Measurements from ENCODE around the gene SHPK. TPM values are rescaled to one million over a fixed set of nuclear protein-coding genes. Genes with fewer than 3 reads are reported as not detected.

SHPK gene
- total RNA-seq, 1 donor, result 8.3 TPM

GRCh38 chr17:3656755-3657587, 20.9 kb upstream of the SHPK start:
- H3K9me3 ChIP-seq (ENCODE audit: low read depth, low read length), result no peaks in the 10 kb centered on the region
- H3K27me3 ChIP-seq (ENCODE audit: insufficient read depth, low read length), result no peaks in the 10 kb centered on the region
- peak; percentile 80 for DNase-seq (ENCODE audit: insufficient read length, low spot score, missing footprints)
- no peak overlapping the region for H3K4me3 ChIP-seq (ENCODE audit: insufficient read depth, low read length)
- no peak for TF ChIP-seq CTCF (IDR thresholded peaks at IDR 0.05; ENCODE audit: extremely low read depth, low read depth, low read length)
- no peak overlapping the region for H3K27ac ChIP-seq (ENCODE audit: low read depth, low read length)
- H3K4me2 ChIP-seq (ENCODE audit: insufficient read depth, low read length), result no peak overlapping the region
- peaks cover 4% of the 10 kb centered on the region for H4K20me1 ChIP-seq (ENCODE audit: insufficient read depth, low read length)
- H3K36me3 ChIP-seq (ENCODE audit: insufficient read depth, low read length), result peaks cover 5% of the 10 kb centered on the region
- peaks cover 11% of the 10 kb centered on the region for H3K4me1 ChIP-seq (ENCODE audit: insufficient read depth, low read length)
- no peak overlapping the region for H2AFZ ChIP-seq (ENCODE audit: low read length)
- no peaks in the 10 kb centered on the region for H3K79me2 ChIP-seq (ENCODE audit: insufficient read depth, low read length)

GRCh38 chr17:3656353-3656752, 20.3 kb upstream of the SHPK start:
- H3K27ac ChIP-seq (ENCODE audit: low read depth, low read length), result no peak overlapping the region
- H3K4me3 ChIP-seq (ENCODE audit: insufficient read depth, low read length), result no peak overlapping the region
- no peak for TF ChIP-seq CTCF (IDR thresholded peaks at IDR 0.05; ENCODE audit: extremely low read depth, low read depth, low read length)
- no peak overlapping the region for H3K4me2 ChIP-seq (ENCODE audit: insufficient read depth, low read length)
- no peaks in the 10 kb centered on the region for H3K79me2 ChIP-seq (ENCODE audit: insufficient read depth, low read length)
- H3K27me3 ChIP-seq (ENCODE audit: insufficient read depth, low read length), result no peaks in the 10 kb centered on the region
- peak; percentile 73 for DNase-seq (ENCODE audit: insufficient read length, low spot score, missing footprints)
- peaks cover 4% of the 10 kb centered on the region for H4K20me1 ChIP-seq (ENCODE audit: insufficient read depth, low read length)
- H3K4me1 ChIP-seq (ENCODE audit: insufficient read depth, low read length), result peaks cover 11% of the 10 kb centered on the region
- H3K9me3 ChIP-seq (ENCODE audit: low read depth, low read length), result no peaks in the 10 kb centered on the region
- H3K36me3 ChIP-seq (ENCODE audit: insufficient read depth, low read length), result peaks cover 5% of the 10 kb centered on the region
- H2AFZ ChIP-seq (ENCODE audit: low read length), result no peak overlapping the region

- peak; percentile 75 for DNase-seq (ENCODE audit: insufficient read length, low spot score, missing footprints)
- no peak overlapping the region for H3K4me3 ChIP-seq (ENCODE audit: insufficient read depth, low read length)
- H3K9me3 ChIP-seq (ENCODE audit: low read depth, low read length), result no peaks in the 10 kb centered on the region
- H4K20me1 ChIP-seq (ENCODE audit: insufficient read depth, low read length), result peaks cover 4% of the 10 kb centered on the region
- peaks cover 11% of the 10 kb centered on the region for H3K4me1 ChIP-seq (ENCODE audit: insufficient read depth, low read length)
- no peak overlapping the region for H3K27ac ChIP-seq (ENCODE audit: low read depth, low read length)
- no peak for TF ChIP-seq CTCF (IDR thresholded peaks at IDR 0.05; ENCODE audit: extremely low read depth, low read depth, low read length)
- H3K36me3 ChIP-seq (ENCODE audit: insufficient read depth, low read length), result peaks cover 5% of the 10 kb centered on the region
- no peak overlapping the region for H2AFZ ChIP-seq (ENCODE audit: low read length)
- no peaks in the 10 kb centered on the region for H3K27me3 ChIP-seq (ENCODE audit: insufficient read depth, low read length)
- H3K4me2 ChIP-seq (ENCODE audit: insufficient read depth, low read length), result no peak overlapping the region
- no peaks in the 10 kb centered on the region for H3K79me2 ChIP-seq (ENCODE audit: insufficient read depth, low read length)
Observed at GRCh38 chr17:3655766-3656165, 19.7 kb upstream of the SHPK start.

- H3K27ac ChIP-seq (ENCODE audit: low read depth, low read length), result no peak overlapping the region
- H3K27me3 ChIP-seq (ENCODE audit: insufficient read depth, low read length), result no peaks in the 10 kb centered on the region
- TF ChIP-seq CTCF (IDR thresholded peaks at IDR 0.05; ENCODE audit: extremely low read depth, low read depth, low read length), result peak; percentile 54
- H3K9me3 ChIP-seq (ENCODE audit: low read depth, low read length), result no peaks in the 10 kb centered on the region
- peak; percentile 89 for DNase-seq (ENCODE audit: insufficient read length, low spot score, missing footprints)
- no peak overlapping the region for H3K4me3 ChIP-seq (ENCODE audit: insufficient read depth, low read length)
- peaks cover 20% of the 10 kb centered on the region for H3K36me3 ChIP-seq (ENCODE audit: insufficient read depth, low read length)
- no peak overlapping the region for H3K4me2 ChIP-seq (ENCODE audit: insufficient read depth, low read length)
- H3K4me1 ChIP-seq (ENCODE audit: insufficient read depth, low read length), result no peaks in the 10 kb centered on the region
- no peak overlapping the region for H2AFZ ChIP-seq (ENCODE audit: low read length)
- H4K20me1 ChIP-seq (ENCODE audit: insufficient read depth, low read length), result peaks cover 2% of the 10 kb centered on the region
- H3K79me2 ChIP-seq (ENCODE audit: insufficient read depth, low read length), result no peaks in the 10 kb centered on the region
Observed at GRCh38 chr17:3647769-3648555, 11.9 kb upstream of the SHPK start.
